Glutamatergic neuron (in vitro differentiated cells): ENCODE data around the gene CARD14. TPM values are rescaled to one million over a fixed set of nuclear protein-coding genes. Genes with fewer than 3 reads are reported as not detected.
A peak's percentile ranks its signal among the peaks of the same experiment; 100 is the strongest.

ENCODE experiments used
- DNase-seq: peaks from one replicate; pipeline ENCODE4 v3.0.0; 2022
- H3K27ac Mint-ChIP-seq: one replicate; pipeline ENCODE4 v1.8.0; 2020; ENCODE audit warnings: mild to moderate bottlenecking, mixed read lengths, inconsistent platforms; ENCODE audit not compliant: unreplicated experiment
- H3K27me3 Mint-ChIP-seq: one replicate; pipeline ENCODE4 v1.8.0; 2020; ENCODE audit warnings: mild to moderate bottlenecking, moderate library complexity, mixed read lengths, inconsistent platforms; ENCODE audit not compliant: unreplicated experiment
- H3K36me3 Mint-ChIP-seq: one replicate; pipeline ENCODE4 v1.8.0; 2020; ENCODE audit warnings: mild to moderate bottlenecking, mixed read lengths, inconsistent platforms; ENCODE audit not compliant: unreplicated experiment
- H3K4me1 Mint-ChIP-seq: one replicate; pipeline ENCODE4 v1.8.0; 2020; ENCODE audit warnings: mild to moderate bottlenecking, low read depth, mixed read lengths, inconsistent platforms; ENCODE audit not compliant: unreplicated experiment
- H3K4me3 Mint-ChIP-seq: one replicate; pipeline ENCODE4 v1.8.0; 2020; ENCODE audit warnings: mild to moderate bottlenecking, mixed read lengths, inconsistent platforms; ENCODE audit not compliant: unreplicated experiment
- H3K9me3 Mint-ChIP-seq: one replicate; pipeline ENCODE4 v1.8.0; 2020; ENCODE audit warnings: mild to moderate bottlenecking, moderate library complexity, mixed read lengths, inconsistent platforms; ENCODE audit not compliant: unreplicated experiment
- total RNA-seq: library from RNA; stranded (reverse); fragmentation: NEBNext Ultra II Directional; extraction: Animal tissue kit (Norgen Biotek cat#: 25700); gene quantifications from one replicate; pipeline ENCODE4 v1.2.1, GENCODE V29; 2021; ENCODE audit not compliant: unreplicated experiment
- TF ChIP-seq, protein P1 (sequence below): fragments of 200-600 bp; sonication (generic); IDR thresholded peaks from one replicate; pipeline ENCODE4 v1.5.0; 2021; ENCODE audit not compliant: partially characterized antibody, unreplicated experiment

CARD14 gene
- total RNA-seq, 1 donor from 2014 or later = 1.1 TPM

DNA sequence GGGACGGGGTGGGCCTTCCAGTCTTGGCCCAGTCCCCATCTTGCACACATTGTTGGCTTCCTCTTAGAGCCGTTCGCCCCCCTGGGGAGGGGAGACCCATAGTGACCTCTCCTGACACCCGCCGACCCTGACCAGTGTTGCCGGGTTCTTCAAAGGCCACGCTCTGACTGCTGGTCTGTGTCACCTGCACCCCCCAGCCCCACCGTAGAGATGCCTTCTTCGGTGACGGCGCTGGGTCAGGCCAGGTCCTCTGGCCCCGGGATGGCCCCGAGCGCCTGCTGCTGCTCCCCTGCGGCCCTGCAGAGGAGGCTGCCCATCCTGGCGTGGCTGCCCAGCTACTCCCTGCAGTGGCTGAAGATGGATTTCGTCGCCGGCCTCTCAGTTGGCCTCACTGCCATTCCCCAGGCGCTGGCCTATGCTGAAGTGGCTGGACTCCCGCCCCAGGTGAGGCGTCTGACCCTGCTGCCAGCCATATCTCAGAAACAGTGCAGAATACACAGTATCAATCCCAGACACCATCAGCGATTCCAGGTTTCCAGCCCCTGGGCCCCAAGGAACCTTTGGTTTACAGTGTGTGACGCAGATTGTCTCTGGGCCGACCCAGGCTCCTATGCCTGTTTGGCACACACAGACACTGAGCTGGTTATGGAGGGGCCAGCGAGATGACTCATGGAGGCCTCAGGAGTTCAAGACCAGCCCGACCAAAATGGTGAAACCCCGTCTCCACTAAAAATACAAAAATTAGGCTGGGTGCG is 51.7 kb downstream of the CARD14 start:
- peaks cover 3% of the 10 kb centered on the region for H3K36me3 Mint-ChIP-seq
- no peak overlapping the region for H3K27ac Mint-ChIP-seq
- H3K27me3 Mint-ChIP-seq = peaks cover 11% of the 10 kb centered on the region
- TF ChIP-seq, protein P1, sequence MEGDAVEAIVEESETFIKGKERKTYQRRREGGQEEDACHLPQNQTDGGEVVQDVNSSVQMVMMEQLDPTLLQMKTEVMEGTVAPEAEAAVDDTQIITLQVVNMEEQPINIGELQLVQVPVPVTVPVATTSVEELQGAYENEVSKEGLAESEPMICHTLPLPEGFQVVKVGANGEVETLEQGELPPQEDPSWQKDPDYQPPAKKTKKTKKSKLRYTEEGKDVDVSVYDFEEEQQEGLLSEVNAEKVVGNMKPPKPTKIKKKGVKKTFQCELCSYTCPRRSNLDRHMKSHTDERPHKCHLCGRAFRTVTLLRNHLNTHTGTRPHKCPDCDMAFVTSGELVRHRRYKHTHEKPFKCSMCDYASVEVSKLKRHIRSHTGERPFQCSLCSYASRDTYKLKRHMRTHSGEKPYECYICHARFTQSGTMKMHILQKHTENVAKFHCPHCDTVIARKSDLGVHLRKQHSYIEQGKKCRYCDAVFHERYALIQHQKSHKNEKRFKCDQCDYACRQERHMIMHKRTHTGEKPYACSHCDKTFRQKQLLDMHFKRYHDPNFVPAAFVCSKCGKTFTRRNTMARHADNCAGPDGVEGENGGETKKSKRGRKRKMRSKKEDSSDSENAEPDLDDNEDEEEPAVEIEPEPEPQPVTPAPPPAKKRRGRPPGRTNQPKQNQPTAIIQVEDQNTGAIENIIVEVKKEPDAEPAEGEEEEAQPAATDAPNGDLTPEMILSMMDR = no peak
- H3K4me3 Mint-ChIP-seq = peak overlapping the region; percentile 82
- no peak for DNase-seq
- peaks cover 5% of the 10 kb centered on the region for H3K4me1 Mint-ChIP-seq
- H3K9me3 Mint-ChIP-seq = peaks cover 5% of the 10 kb centered on the region

DNA sequence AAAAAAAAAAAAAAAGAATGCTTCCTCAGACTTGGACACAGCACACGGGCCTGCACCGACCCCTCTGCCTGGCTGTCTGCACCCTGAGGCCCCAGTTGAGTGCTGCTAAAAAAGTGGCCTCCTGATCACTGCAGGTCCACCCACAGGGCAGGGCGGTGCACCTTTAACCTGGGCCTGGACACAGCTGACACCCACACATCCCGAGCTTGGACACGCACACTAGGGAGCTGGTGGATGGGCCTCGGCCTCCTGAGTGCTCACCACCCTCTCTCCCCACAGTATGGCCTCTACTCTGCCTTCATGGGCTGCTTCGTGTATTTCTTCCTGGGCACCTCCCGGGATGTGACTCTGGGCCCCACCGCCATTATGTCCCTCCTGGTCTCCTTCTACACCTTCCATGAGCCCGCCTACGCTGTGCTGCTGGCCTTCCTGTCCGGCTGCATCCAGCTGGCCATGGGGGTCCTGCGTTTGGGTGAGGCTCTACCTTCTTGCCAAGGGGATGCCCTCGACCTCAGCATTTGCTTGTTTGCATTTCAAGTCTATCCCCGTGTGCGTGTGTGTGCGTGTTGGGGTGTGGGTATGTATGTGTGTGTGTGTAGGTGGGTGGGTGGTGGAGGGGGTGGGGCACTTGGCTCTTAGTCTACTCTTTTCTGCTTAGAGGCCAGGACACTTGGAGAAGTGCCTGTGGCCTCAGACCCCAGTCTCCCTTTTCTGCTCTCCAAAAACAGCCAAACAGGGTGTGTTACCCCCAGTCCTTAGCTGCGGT is 52.7 kb downstream of the CARD14 start:
- H3K27ac Mint-ChIP-seq = no peak overlapping the region
- H3K9me3 Mint-ChIP-seq = peaks cover 5% of the 10 kb centered on the region
- no peak for DNase-seq
- peaks cover 8% of the 10 kb centered on the region for H3K27me3 Mint-ChIP-seq
- H3K4me1 Mint-ChIP-seq = peaks cover 5% of the 10 kb centered on the region
- H3K36me3 Mint-ChIP-seq = peaks cover 3% of the 10 kb centered on the region
- TF ChIP-seq, protein P1 = no peak
- no peak overlapping the region for H3K4me3 Mint-ChIP-seq

DNA sequence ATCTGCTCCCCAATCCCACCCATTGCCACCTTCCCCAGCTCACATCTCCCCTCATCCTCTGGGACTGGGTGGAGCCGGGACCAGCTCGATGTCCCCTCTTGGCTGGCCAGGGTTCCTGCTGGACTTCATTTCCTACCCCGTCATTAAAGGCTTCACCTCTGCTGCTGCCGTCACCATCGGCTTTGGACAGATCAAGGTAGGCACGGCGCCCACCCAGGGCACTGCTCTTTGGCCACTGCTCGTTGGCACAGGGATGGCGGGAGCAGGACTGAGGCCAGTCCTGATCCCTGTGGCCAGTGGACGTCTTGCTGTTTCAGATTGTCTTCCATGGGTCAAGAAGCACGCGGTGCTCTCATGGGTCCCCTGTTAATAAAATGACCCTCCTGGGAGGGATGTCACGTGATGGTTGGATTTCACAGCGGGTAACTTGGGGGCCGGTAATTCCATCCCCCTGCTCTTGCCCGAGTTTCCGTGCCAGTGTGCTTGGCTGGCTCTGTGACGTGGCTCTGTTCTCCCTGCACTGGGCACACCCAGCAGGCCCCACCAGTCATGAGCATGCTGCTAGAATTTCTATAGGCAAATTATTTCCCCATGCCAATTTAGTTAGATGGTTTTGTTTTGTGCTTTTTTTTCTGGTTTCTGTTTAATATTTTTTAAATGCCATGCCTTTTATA is 53.4 kb downstream of the CARD14 start:
- H3K4me1 Mint-ChIP-seq = peaks cover 5% of the 10 kb centered on the region
- TF ChIP-seq, protein P1 = no peak
- no peak overlapping the region for H3K27ac Mint-ChIP-seq
- no peak for DNase-seq
- peaks cover 3% of the 10 kb centered on the region for H3K36me3 Mint-ChIP-seq
- H3K9me3 Mint-ChIP-seq = peaks cover 5% of the 10 kb centered on the region
- peaks cover 8% of the 10 kb centered on the region for H3K27me3 Mint-ChIP-seq
- H3K4me3 Mint-ChIP-seq = no peak overlapping the region

DNA sequence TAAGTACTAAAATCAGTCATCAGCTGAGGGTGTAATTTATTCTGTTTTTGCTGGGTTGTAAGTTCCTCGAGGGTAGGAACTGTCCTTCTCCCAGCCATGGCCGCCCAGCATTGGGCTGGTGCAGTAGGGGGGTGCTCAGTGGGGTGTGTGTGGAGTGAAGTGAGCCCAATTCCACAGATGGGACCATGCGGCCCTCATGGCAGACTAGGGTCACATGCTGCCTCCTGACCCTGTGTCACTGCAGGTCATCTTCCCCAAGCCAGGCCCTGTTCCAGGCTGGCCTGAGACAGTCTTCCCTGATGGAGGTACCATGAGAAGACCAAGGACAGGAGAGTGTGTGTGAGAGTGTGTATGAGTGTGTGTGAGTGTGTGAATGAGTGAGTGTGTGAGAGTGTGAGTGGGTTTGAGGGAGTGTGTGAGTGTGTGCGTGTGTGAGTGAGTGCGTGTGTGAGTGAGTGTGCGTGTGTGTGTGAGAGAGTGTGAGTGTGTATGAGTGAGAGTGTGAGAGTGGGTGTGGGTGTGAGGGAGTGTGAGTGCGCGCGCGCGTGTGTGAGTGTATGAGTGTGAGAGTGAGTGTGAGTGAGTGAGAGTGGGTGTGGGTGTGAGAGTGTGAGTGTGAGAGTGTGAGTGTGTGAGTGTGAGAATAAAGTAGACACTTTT is 54.1 kb downstream of the CARD14 start:
- Mint-ChIP-seq H3K27me3 (peaks cover 8% of the 10 kb centered on the region), H3K27ac (no peak overlapping the region), H3K36me3 (peaks cover 3% of the 10 kb centered on the region), H3K4me3 (peak overlapping the region; percentile 31), H3K9me3 (peaks cover 6% of the 10 kb centered on the region), H3K4me1 (peaks cover 5% of the 10 kb centered on the region)
- TF ChIP-seq, protein P1 = no peak
- DNase-seq = no peak
